K562 (cell line): Measurements from ENCODE around the gene NNAT.

Experiments used
- AFF4 ChIP-seq: sonication (generic); formaldehyde crosslinking; IDR thresholded peaks from 2 replicates; pipeline ENCODE4 v1.8.0; 2023; ENCODE audit warnings: mild to moderate bottlenecking, missing genetic modification reagents
- BRF2 ChIP-seq: IDR thresholded peaks from 3 replicates; pipeline ENCODE4 v1.6.1; 2011; ENCODE audit warnings: borderline replicate concordance, mild to moderate bottlenecking; ENCODE audit not compliant: insufficient read length, insufficient read depth
- CTCF ChIP-seq, 3 experiments: IDR thresholded peaks in 2 of 3; conservative IDR thresholded peaks in 1 of 3; 2 replicates each; pipeline ENCODE4 v1.5.1; 2011 to 2012; ENCODE audit warnings: low read length in 3 of 3, mild to moderate bottlenecking in 3 of 3, control low read depth in 2 of 3, improper control_type of control experiment in 1 of 3, inconsistent platforms in 1 of 3, low read depth in 1 of 3, mixed read lengths in 1 of 3, moderate library complexity in 1 of 3; ENCODE audit not compliant: insufficient read depth in 2 of 3
- ELK3 ChIP-seq: fragments of 450-650 bp; formaldehyde crosslinking; IDR thresholded peaks from 2 replicates; pipeline ENCODE4 v1.4.0; 2020; ENCODE audit warnings: mild to moderate bottlenecking
- IRF2 ChIP-seq: sonication (generic); formaldehyde crosslinking; IDR thresholded peaks from 2 replicates; pipeline ENCODE4 v1.8.1; 2022; ENCODE audit warnings: mild to moderate bottlenecking, missing genetic modification reagents
- JUND ChIP-seq, 2 experiments: IDR thresholded peaks; 2 replicates in 1 of 2; 3 replicates in 1 of 2; pipeline ENCODE4 v1.6.1; 2011; ENCODE audit warnings: borderline replicate concordance in 2 of 2, low read depth in 2 of 2, low read length in 2 of 2, improper control_type of control experiment in 1 of 2, missing biosample characterization in 1 of 2, missing genetic modification characterization in 1 of 2, missing genetic modification reagents in 1 of 2
- RAD21 ChIP-seq, 2 experiments: fragments of 250-450 bp in 1 of 2; fragments of 450-650 bp in 1 of 2; sonication (Bioruptor Pico) in 1 of 2; formaldehyde crosslinking in 1 of 2; IDR thresholded peaks in 1 of 2; conservative IDR thresholded peaks in 1 of 2; 2 replicates each; pipeline versions ENCODE4 v1.4.0 to v1.8.0; 2020 to 2022; ENCODE audit warnings: mild to moderate bottlenecking in 2 of 2, moderate library complexity in 1 of 2
- SAFB ChIP-seq: fragments of 200-400 bp; formaldehyde crosslinking; IDR thresholded peaks from 2 replicates; pipeline ENCODE4 v1.6.1; 2017; ENCODE audit warnings: low read depth, low read length, borderline replicate concordance
- STAT5B ChIP-seq: fragments of 250-450 bp; sonication (Bioruptor Pico); IDR thresholded peaks from 2 replicates; pipeline ENCODE4 v1.8.0; 2021; ENCODE audit warnings: mild to moderate bottlenecking, inconsistent platforms
- TCF7 ChIP-seq: sonication (generic); IDR thresholded peaks from 2 replicates; pipeline ENCODE4 v1.6.1; 2016; ENCODE audit warnings: antibody characterized with exemption, borderline replicate concordance
- ZFP36 ChIP-seq: fragments of 150-350 bp; IDR thresholded peaks from 2 replicates; pipeline ENCODE4 v1.6.1; 2018; ENCODE audit warnings: low read length, low read depth; ENCODE audit not compliant: partially characterized antibody

GRCh38 chr20:37560629-37561028 lies 39.6 kb downstream of the NNAT start:
- no peak for TF ChIP-seq BRF2
- TF ChIP-seq ELK3 (CRISPR knock-in tag) = no peak
- no peak for TF ChIP-seq ZFP36
- TF ChIP-seq SAFB = no peak
- TF ChIP-seq AFF4 (CRISPR knock-in tag) = no peak
- no peak for TF ChIP-seq IRF2 (CRISPR knock-in tag)
- no peak for TF ChIP-seq CTCF (IDR thresholded peaks at IDR 0.05 in 2 of 3, conservative IDR thresholded peaks at IDR 0.05 in 1 of 3; ENCODE audit: insufficient read depth in 2 of 3, low read depth in 1 of 3, low read length in 3 of 3)
- no peak for TF ChIP-seq STAT5B
- no peak for TF ChIP-seq TCF7
- TF ChIP-seq RAD21 (CRISPR knock-in tag; conservative IDR thresholded peaks at IDR 0.05 in 1 of 2, IDR thresholded peaks at IDR 0.05 in 1 of 2) = no peak
- TF ChIP-seq JUND (IDR thresholded peaks at IDR 0.05; ENCODE audit: borderline replicate concordance, low read depth, low read length) = no peak
- no peak for TF ChIP-seq JUND (tag; IDR thresholded peaks at IDR 0.05; ENCODE audit: borderline replicate concordance, low read depth, low read length)
